GM20431 (cell line): Measurements from ENCODE around the gene STAG1.
"Not testable (repeated sequence)": the region's sequence is repeated elsewhere in the genome, so short reads cannot be mapped to it uniquely, and the experiment has no call there.

ENCODE experiments used
- in situ Hi-C: fragments of 300-500 bp; cut with MseI, MboI; formaldehyde crosslinking; loops from one replicate; pipeline ENCODE4 v1.15.0; 2020; ENCODE audit warnings: low sequenced_read_pairs; ENCODE audit not compliant: unreplicated experiment

STAG1 gene

DNA sequence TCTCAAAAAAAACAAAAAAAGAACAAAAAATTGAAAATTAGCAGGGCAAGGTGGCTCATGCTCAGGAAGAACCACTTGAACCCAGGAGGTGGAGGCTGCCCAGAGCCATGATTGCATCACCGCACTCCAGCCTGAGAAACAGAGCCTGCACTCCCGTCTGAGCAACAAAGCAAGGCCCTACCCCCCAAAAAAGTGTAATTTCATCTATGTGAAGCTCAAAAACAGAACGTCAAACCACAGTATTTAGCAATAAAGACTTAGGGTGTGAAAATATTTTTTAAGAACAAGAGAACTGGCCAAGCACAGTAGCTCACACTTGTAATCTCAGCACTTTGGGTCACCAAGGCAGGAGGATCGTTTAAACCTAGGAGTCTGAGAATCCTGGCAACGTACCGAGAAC lies 38.2 kb downstream of the STAG1 start:
- in situ Hi-C loops: no loop called here

DNA sequence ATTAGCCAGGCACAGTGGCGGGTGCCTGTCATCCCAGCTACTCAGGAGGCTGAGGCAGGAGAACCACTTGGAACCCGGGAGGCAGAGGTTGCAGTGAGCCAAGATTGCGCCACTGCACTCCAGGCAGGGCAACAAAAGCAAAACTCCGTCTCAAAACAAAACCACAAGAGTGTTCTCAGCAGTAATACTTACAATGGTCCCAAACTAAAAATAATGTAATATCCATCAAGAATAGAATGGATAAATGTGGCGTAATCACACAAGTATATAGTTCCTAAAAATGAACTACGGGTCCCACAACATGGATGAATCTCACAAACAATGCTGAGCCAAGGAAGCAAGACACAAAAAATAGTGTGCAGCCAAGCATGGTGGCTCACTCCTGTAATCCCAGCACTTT lies 39.2 kb downstream of the STAG1 start:
- in situ Hi-C loops: no loop called here

DNA sequence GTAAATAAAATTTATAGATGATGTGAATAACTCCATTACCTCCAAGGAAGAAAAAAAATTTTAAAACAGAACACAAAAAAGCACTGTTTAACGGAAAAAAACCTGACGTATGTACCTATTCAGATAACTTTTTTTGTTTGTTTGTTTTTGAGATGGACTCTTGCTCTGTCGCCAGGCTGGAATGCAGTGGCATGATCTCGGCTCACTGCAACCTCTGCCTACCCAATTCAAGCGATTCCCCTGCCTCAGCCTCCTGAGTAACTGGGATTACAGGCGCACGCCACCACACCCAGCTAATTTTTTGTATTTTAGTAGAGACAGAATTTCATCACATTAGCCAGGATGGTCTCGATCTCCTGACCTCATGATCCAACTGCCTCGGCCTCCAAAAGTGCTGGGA lies 40.3 kb downstream of the STAG1 start:
- in situ Hi-C loops: not testable (repeated sequence)

DNA sequence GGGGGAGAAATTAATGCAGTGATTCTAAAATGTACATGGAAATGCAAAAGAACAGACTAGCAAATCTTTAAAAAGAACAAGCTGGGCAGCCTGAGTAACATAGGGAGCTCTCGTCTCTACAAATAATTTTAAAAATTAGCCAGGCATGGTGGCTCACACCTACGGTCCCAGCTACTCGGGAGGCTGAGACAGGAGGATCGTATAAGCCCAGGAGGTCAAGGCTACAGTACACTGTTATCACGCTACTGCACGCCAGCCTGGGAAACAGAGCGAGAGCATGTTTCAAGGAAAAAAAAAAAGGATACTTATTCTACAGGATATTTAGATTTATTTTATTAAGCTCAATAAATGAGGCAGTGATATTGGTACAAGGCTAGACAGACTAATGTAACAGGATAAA lies 40.9 kb downstream of the STAG1 start:
- in situ Hi-C loops: no loop called here

DNA sequence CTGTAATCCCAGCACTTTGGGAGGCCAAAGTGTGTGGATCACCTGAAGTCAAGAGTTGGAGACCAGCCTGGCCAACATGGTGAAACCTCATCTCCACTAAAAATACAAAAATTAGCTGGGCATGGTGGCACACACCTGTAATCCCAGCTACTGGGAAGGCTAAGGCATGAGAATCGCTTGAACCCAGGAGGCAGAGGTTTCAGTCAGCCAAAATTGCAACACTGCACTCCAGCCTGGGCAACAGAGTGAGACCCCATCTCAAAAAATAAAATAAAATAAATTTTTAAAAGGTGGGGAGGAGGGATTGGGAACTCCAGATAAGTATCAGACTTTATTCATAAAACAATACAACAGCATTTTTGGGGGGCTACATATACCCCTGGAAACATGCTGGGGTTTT lies 42.4 kb downstream of the STAG1 start:
- in situ Hi-C loops: not testable (repeated sequence)

DNA sequence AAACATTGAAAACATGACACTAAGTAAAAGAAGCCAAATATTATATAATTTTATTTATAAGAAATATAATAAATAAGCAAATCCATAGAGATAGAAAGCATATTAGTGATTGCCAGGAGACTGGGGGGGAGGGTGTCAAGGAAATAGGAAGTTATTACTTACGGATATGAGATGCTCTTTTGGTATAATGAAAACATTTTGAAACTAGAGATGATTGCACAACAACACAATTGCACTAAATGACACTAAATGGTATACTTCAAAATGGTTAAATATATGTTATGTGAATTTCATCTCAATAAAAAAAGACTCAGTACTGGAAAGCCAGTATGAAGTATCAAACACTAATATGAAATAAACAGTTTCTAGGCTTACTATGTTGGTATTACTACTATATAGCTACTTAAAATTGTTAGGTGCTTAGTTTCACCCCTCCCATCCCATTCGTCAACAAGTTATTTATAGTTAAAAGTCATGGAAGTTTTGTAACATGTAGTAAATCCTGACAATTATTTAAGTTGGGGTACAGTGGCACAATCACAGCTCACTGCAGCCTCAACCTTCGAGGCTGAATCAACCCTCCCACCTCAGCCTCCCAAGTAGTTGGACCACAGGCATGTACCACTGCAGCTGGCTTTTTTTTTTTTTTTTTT lies 43.7 kb downstream of the STAG1 start:
- in situ Hi-C loops: no loop called here

DNA sequence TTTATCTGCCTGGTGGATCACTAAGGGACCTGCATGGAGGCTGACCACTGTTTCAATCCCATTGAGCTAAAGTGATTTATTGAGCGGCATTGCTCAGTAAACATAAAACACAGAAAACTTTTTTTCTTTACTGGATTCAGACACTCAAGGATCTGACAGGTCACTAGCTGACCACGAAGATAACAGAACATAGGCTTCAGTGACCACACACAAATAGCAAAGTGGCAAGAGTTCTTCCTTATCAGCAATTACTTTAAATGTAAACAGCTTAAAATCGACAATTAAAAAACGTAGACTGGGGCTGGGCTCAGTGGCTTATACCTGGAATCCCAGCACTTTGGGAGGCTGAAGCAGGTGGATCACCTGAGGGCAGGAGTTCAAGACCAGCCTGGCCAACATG lies 48.7 kb downstream of the STAG1 start:
- in situ Hi-C loops: no loop called here

DNA sequence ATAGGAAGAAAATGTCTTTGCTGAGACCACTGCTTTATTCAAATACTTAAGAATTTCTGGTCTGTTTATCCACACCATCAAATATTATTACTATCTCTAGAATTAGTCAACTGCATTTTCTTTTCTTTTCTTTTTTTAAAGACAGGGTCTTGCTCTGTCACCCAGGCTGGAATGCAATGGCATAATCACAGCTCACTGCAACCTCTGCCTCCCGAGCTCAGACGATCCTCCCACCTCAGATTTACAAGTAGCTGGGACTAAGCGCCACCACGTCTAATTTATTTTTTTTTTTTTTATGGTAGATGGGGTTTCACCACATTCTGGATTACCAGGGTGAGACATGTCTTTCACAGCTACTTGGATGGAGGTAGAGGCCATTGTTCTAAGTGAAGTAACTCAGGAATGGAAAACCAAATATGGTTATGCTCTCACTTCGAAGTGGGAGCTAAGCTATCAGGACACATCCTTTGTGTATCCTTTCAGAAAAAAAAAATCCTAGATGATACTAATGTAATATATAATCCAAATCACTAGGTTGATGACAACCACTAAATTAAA lies 52.8 kb downstream of the STAG1 start:
- in situ Hi-C loops: no loop called here

DNA sequence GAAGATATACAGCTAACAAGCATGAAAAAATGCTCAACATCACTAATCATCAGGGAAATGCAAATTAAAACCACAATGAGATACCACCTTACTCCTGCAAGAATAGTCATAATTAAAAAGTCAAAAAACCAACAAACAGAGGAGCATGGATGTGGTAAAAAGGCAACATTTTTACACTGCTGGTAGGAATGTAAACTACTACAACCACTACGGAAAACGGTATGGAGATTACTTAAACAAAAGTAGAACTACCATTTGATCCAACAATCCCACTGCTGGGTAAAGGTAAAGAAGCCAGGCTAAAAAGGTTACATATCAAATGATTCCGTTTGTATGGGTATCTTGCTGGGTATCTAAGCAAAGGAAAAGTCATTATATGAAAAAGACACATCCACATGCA lies 53.8 kb downstream of the STAG1 start:
- in situ Hi-C loops: no loop called here

DNA sequence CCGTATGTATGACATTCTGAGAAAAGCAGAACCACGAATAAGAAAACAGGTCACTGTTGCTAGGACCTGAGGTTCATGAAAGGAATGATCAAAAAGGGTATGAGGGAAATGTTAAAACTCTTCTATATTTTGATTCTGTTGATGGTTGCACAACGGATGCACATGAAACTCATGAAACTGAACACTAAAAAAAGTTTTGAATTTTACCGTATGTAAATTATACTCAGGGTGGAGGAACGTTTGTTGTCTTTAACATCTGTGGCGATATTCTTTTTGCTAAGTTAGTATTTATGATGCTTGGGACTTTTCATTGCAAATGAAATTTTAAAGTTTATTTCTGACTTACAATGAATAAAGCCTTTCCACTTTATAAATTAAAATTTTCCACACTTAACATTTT lies 55.4 kb downstream of the STAG1 start:
- in situ Hi-C loops: no loop called here

DNA sequence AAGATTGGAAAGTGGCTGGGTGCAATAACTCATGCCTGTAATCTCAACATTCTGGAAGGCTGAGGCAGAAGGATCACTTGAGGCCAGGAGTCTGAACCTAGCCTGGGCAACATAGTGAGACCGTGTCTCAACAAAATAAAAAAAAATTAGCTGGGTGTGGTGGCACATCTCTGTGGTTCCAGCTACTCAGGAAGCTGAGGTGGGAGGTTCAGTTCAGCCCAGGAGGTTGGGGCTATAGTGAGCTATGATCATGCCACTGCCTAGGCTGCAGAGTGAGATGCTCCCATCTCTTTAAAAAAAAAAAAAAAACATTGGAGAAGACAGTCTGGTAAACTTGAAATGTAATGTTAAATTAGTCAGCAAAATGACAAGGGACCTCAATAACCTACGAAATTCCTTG lies 57.9 kb downstream of the STAG1 start:
- in situ Hi-C loops: no loop called here

DNA sequence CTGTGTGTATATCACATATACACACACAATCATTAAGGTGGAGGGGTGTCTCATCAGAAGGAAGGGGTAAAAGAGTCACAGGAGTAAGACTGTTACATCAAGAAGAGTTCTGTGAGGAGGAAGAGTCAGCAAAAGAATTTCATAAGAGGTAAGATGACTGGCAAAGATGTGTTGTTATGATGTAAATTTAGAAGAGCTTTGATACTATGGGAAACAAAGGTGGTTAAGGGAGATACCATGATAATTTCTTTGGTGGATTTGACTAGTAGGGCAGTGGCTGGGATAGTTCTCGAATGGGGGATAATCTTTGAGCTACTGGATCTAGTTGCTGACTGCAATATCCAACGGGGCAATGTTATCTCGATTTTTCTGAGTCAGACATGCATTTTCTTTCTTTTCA lies 61.6 kb downstream of the STAG1 start:
- in situ Hi-C loops: no loop called here

DNA sequence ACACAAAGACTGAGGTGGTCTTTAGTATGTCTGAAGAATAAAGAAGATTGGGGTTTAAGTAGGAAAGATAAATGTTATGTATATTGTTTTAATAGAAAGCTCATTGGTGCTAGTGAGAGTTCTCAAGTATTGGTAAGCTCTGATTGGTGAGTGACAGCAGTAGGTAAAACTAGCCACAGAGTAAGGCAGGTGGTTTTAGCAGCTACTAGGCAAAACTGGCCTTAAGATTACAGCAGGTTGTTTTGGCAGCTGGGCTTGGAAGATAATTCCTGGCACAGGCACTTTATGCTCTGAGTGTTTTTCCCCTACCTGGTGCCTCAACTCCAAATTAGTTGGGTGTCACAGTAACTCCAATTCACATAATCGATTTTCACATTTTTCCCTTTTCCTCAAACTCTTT lies 66.3 kb downstream of the STAG1 start:
- in situ Hi-C loops: no loop called here

DNA sequence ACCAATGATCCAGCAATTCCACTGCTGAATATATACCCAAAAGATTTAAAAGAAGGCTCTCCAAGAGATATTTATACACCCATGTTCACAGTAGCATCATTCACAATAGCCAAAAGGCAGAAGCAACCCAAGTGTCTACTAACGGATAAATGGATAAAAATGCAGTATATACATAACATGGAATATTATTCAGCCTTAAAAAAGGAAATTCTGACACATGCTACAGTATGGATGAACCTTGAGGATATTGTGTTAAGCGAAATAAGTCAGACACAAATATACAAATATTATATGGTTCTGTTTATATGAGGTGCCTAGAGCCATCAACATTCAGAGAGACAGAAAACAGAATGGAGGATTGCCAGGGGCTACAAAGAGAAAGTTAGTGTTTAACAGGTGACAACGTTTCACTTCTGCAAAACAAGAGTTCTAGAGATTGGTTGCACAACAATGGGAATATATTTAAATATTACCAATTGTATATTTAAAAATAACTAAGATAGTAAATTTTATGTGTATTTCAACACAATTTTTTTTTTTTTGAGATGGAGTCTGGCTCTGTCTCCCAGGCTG lies 69.4 kb downstream of the STAG1 start:
- in situ Hi-C loops: no loop called here

DNA sequence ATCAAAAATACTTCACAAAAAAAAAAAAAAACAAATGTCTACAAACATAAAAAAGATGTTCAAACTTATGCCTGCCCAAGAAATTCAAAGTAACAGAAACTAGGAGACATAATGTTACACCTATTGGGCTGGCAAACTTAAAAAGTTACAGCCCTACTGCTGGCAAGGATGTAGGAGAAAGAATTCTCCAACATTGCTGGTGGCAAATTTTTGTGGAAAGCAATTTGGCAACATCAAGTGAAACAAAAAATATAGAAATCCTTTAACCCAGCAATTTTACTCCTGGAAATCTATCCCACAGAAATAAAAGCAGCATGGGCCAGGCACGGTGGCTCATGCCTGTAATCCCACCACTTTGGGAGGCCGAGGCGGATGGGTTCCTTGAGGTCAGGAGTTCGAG lies 73.2 kb downstream of the STAG1 start:
- in situ Hi-C loops: no loop called here

DNA sequence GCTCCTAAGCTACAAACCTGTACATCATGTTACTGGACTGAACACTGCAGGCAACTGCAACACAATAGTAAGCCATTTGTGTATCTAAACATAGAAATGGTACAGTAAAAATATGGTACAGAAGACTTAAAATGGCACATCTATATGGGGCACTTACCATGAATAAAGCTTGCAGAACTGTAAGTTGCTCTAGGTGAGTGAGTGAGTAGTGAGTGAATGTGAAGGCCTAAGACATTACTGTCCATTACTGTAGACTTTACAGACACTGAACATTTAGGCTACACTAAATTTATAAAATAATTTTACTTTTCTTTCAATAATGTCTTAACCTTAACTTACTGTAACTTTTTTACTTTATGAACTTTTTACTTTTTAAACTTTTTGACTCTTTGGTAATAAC lies 76.2 kb downstream of the STAG1 start:
- in situ Hi-C loops: no loop called here

DNA sequence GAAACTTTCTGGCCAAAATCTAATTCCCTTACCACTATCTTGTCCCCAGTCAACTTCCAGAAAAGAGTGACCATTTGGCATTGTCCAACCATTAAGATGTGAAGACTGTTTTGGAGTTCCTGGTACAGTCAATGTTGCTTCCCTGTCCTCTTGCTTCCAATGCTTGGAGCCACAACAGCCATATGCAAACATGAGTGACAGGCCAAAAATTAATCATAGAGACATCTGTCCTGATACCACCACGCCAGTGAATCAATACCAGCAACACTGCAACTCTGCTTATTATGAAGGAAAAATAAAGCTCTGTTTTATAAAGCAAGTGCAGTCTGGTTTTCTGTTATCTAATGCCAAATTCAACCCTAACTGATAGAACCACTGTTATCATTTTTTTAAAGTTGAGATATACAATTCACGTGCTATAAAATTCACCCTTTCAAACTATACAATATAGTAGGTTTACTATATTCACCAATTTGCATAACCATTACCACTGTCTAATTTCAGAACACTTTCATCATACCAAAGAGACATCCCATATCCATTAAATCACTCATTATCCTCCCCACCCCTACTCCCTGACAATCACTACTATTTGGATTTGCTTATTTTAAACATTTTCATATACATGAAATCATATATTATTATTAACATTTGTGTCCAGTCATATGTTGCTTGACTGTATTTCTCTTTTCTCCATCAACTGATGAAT lies 76.9 kb downstream of the STAG1 start:
- in situ Hi-C loops: no loop called here

DNA sequence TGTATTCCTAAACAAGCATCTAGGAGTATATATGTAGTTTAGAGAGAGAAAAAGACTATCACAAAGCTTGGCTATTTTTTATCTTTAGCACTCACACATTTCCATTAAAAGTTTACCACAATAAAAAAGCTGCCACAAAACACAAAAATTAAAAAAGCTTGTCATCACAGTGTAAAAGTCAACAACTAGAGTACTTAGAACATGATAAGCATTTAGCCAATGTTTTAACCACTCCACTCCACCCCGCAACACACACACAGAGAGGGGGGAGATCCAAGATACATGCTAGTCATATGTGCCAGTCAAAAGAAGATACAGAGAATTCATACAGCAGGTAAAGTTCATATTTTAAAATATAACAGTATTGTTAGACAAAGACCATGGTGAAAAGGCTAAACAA lies 79.7 kb downstream of the STAG1 start:
- in situ Hi-C loops: no loop called here

DNA sequence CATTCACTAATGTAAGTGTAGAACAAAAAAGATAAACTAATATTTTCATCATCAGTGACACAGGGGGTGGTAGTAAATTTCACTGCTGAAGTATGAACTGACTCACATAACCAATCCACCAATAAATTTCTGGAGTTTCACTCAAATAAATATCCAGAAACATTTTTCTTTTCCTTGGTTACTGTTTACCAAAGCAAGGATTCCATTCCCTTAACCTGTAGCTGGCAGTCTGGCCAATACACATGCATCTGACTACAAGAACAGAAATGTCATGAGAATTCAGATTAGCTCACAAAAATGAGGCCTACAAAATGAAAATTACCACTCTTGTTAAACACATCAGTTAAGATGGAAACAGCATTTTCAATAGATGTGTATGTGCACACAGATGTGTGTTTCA lies 80.3 kb downstream of the STAG1 start:
- in situ Hi-C loops: no loop called here

DNA sequence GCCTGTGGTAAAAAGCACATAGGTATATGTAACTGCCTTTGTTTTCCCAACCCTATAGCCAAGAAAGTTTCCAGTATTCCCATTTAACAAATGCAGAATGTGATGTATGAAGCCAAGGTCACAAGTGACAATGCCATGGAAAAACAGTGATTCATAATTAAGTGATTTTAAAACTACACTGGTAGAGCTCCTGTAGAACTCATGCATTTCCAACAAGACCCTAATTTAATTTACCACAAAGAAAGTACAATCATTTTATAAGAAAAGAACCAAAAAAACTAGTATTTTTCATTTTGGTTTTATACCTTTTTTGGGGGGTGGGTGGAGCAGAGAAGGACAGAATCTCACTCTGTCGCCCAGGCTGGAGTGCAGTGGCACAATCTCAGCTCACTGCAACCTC lies 82.0 kb downstream of the STAG1 start:
- in situ Hi-C loops: no loop called here

DNA sequence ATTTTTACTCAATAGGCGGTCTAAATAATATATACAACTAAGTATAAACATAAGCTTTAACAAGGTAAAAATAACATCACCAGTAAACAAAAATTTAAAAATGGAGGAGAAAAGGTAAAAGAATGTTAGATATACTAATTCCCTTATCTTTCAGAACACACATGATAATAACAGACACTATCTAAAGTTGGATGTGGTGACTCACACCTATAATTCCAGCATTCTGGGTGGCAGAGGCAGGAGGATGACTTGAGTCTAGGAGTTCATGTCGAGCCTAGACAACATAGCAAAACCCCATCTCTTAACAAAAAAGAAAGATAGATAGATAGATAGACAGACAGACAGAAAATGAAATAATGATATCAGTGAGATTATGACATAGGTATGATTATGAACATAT lies 85.1 kb downstream of the STAG1 start:
- in situ Hi-C loops: no loop called here

DNA sequence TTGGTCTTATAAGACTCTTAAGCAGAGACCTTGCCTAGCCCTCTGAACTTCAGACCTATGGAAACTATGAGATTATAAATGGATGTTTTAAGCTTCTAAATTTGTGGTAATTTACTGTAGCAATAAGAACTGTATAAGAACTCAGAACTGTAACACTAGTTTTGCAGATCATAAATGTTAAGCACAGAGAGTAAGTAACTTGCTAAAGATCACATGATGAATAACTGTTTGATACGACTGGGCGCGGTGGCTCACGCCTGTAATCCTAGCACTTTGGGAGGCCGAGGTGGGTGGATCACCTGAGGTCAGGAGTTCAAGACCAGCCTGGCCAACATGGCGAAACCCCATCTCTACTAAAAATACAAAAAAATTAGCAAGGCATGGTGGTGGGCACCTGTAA lies 85.9 kb downstream of the STAG1 start:
- in situ Hi-C loops: not testable (repeated sequence)
